ENCODE measurements around the gene TASP1. TPM values are rescaled to one million over a fixed set of nuclear protein-coding genes. Genes with fewer than 3 reads are reported as not detected.
"Not testable (repeated sequence)": the region's sequence is repeated elsewhere in the genome, so short reads cannot be mapped to it uniquely, and the experiment has no call there.

Gene TASP1
- total and polyA plus RNA-seq, 2 experiments from 2014 or later = 7.6 to 8.4 TPM

- no peak for TF ChIP-seq EZH2phosphoT487 (IDR thresholded peaks at IDR 0.05; ENCODE audit: insufficient read depth, low read depth)
- TF ChIP-seq EZH2 (IDR thresholded peaks at IDR 0.05; ENCODE audit: insufficient read depth, poor library complexity, severe bottlenecking) = no peak
- Histone ChIP-seq H3K27ac (no peak overlapping the region), H3K9me3 (ENCODE audit: low read depth) (no peaks in the 10 kb centered on the region), H3K4me3 (no peak overlapping the region), H2AFZ (no peak overlapping the region), H3K4me1 (ENCODE audit: insufficient read depth) (peaks cover 24% of the 10 kb centered on the region), H3K36me3 (ENCODE audit: low read depth) (no peaks in the 10 kb centered on the region), H3F3A (ENCODE audit: insufficient read depth) (peaks cover 14% of the 10 kb centered on the region), H3K9me2 (ENCODE audit: insufficient read depth) (no peaks in the 10 kb centered on the region), H3K4me2 (ENCODE audit: unreplicated experiment) (no peak overlapping the region), H3K9ac (no peak overlapping the region), H3K27me3 (replicated peaks; ENCODE audit: insufficient read depth) (no peaks in the 10 kb centered on the region), H3K79me2 (ENCODE audit: insufficient read depth) (no peaks in the 10 kb centered on the region), H4K20me1 (ENCODE audit: insufficient read depth) (no peaks in the 10 kb centered on the region)
- in situ Hi-C loops (cut with MboI) = no loop called here
- no peak for DNase-seq
- WGBS, 2 experiments (ENCODE audit: low coverage in 1 of 2, low lambda C conversion rate in 2 of 2, missing lambda C conversion rate in 2 of 2) = 95 to 98% methylated on average over 5 of the region's 5 CpGs
These were observed 246.3 kb downstream of the TASP1 start for GRCh38 chr20:13392391-13392790.

GRCh38 chr20:13389115-13389514 lies 249.6 kb downstream of the TASP1 start:
- Histone ChIP-seq H3K27me3 (replicated peaks; ENCODE audit: insufficient read depth) (no peaks in the 10 kb centered on the region), H4K20me1 (ENCODE audit: insufficient read depth) (no peaks in the 10 kb centered on the region), H3K4me3 (no peak overlapping the region), H3K9me3 (ENCODE audit: low read depth) (no peaks in the 10 kb centered on the region), H3K36me3 (ENCODE audit: low read depth) (no peaks in the 10 kb centered on the region), H3K9me2 (ENCODE audit: insufficient read depth) (no peaks in the 10 kb centered on the region), H3F3A (ENCODE audit: insufficient read depth) (no peaks in the 10 kb centered on the region), H3K4me2 (ENCODE audit: unreplicated experiment) (no peak overlapping the region), H3K79me2 (ENCODE audit: insufficient read depth) (no peaks in the 10 kb centered on the region), H3K9ac (no peak overlapping the region), H3K4me1 (ENCODE audit: insufficient read depth) (no peaks in the 10 kb centered on the region), H2AFZ (no peak overlapping the region), H3K27ac (no peak overlapping the region)
- WGBS, 2 experiments (ENCODE audit: low coverage in 1 of 2, low lambda C conversion rate in 2 of 2, missing lambda C conversion rate in 2 of 2) = 97 to 98% methylated on average over 3 of the region's 3 CpGs
- in situ Hi-C loops (cut with MboI) = no loop called here
- TF ChIP-seq EZH2phosphoT487 (IDR thresholded peaks at IDR 0.05; ENCODE audit: insufficient read depth, low read depth) (no peak), EZH2 (IDR thresholded peaks at IDR 0.05; ENCODE audit: insufficient read depth, poor library complexity, severe bottlenecking) (no peak)
- DNase-seq = no peak

GRCh38 chr20:13384132-13384531 lies 254.6 kb downstream of the TASP1 start:
- no peaks in the 10 kb centered on the region for H3K9me3 ChIP-seq (ENCODE audit: low read depth)
- H3K79me2 ChIP-seq (ENCODE audit: insufficient read depth) = no peaks in the 10 kb centered on the region
- no peaks in the 10 kb centered on the region for H4K20me1 ChIP-seq (ENCODE audit: insufficient read depth)
- no peaks in the 10 kb centered on the region for H3K4me1 ChIP-seq (ENCODE audit: insufficient read depth)
- no peaks in the 10 kb centered on the region for H3K27me3 ChIP-seq (replicated peaks; ENCODE audit: insufficient read depth)
- H3K27ac ChIP-seq = no peak overlapping the region
- H3K4me3 ChIP-seq = no peak overlapping the region
- H3K4me2 ChIP-seq (ENCODE audit: unreplicated experiment) = no peak overlapping the region
- no peaks in the 10 kb centered on the region for H3K9me2 ChIP-seq (ENCODE audit: insufficient read depth)
- no peak overlapping the region for H2AFZ ChIP-seq
- H3K9ac ChIP-seq = no peak overlapping the region
- TF ChIP-seq EZH2phosphoT487 (IDR thresholded peaks at IDR 0.05; ENCODE audit: insufficient read depth, low read depth) = no peak
- no peak for TF ChIP-seq EZH2 (IDR thresholded peaks at IDR 0.05; ENCODE audit: insufficient read depth, poor library complexity, severe bottlenecking)
- WGBS, 2 experiments (ENCODE audit: low coverage in 1 of 2, low lambda C conversion rate in 2 of 2, missing lambda C conversion rate in 2 of 2) = 98 to 100% methylated on average over 2 of the region's 2 CpGs
- no peak for DNase-seq
- no peaks in the 10 kb centered on the region for H3F3A ChIP-seq (ENCODE audit: insufficient read depth)
- in situ Hi-C loops (cut with MboI) = no loop called here
- no peaks in the 10 kb centered on the region for H3K36me3 ChIP-seq (ENCODE audit: low read depth)

DNA sequence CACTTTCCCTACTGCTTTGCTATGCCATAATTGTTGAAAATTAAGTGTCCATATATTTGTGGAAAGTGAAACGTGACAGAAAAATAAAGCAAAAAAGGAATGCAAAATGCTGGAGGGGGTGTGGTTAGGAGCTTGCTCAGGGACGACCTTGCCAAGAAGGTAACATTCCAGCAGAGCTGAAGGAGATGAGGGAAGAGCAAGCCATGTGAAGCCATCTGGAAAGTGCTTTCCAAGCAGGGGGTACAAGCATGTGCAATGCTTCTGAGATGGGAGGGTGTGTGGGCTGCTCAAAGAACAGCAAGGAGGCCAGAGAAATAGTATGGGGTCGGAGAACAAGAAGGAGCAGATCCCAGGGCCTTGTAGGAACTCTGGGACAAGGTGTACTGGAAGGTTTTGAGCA lies 255.9 kb downstream of the TASP1 start:
- no peak for DNase-seq
- Histone ChIP-seq H3K9me3 (ENCODE audit: low read depth) (no peaks in the 10 kb centered on the region), H2AFZ (no peak overlapping the region), H3K36me3 (ENCODE audit: low read depth) (no peaks in the 10 kb centered on the region), H4K20me1 (ENCODE audit: insufficient read depth) (no peaks in the 10 kb centered on the region), H3F3A (ENCODE audit: insufficient read depth) (no peaks in the 10 kb centered on the region), H3K4me2 (ENCODE audit: unreplicated experiment) (no peak overlapping the region), H3K27me3 (replicated peaks; ENCODE audit: insufficient read depth) (no peaks in the 10 kb centered on the region), H3K4me1 (ENCODE audit: insufficient read depth) (no peaks in the 10 kb centered on the region), H3K79me2 (ENCODE audit: insufficient read depth) (no peaks in the 10 kb centered on the region), H3K4me3 (no peak overlapping the region), H3K9ac (no peak overlapping the region), H3K9me2 (ENCODE audit: insufficient read depth) (no peaks in the 10 kb centered on the region), H3K27ac (no peak overlapping the region)
- in situ Hi-C loops (cut with MboI) = no loop called here
- TF ChIP-seq EZH2 (IDR thresholded peaks at IDR 0.05; ENCODE audit: insufficient read depth, poor library complexity, severe bottlenecking) (no peak), EZH2phosphoT487 (IDR thresholded peaks at IDR 0.05; ENCODE audit: insufficient read depth, low read depth) (no peak)
- WGBS, 2 experiments (ENCODE audit: low coverage in 1 of 2, low lambda C conversion rate in 2 of 2, missing lambda C conversion rate in 2 of 2) = 79 to 84% methylated on average over 3 of the region's 3 CpGs

- H3F3A ChIP-seq (ENCODE audit: insufficient read depth); H3K9ac ChIP-seq; H2AFZ ChIP-seq; H3K9me2 ChIP-seq (ENCODE audit: insufficient read depth); H3K4me3 ChIP-seq; H3K36me3 ChIP-seq (ENCODE audit: low read depth); H3K9me3 ChIP-seq (ENCODE audit: low read depth); H3K27ac ChIP-seq; H3K79me2 ChIP-seq (ENCODE audit: insufficient read depth); H3K4me1 ChIP-seq (ENCODE audit: insufficient read depth); H3K4me2 ChIP-seq (ENCODE audit: unreplicated experiment); in situ Hi-C loops (cut with MboI); H4K20me1 ChIP-seq (ENCODE audit: insufficient read depth); DNase-seq; H3K27me3 ChIP-seq (replicated peaks; ENCODE audit: insufficient read depth): not testable (repeated sequence)
- 87 to 88% methylated on average over 10 to 11 of the region's 11 CpGs for WGBS, 2 experiments (ENCODE audit: low coverage in 1 of 2, low lambda C conversion rate in 2 of 2, missing lambda C conversion rate in 2 of 2)
These were observed 258.1 kb downstream of the TASP1 start for GRCh38 chr20:13380497-13381229.
